OCI-M1 (cell line): ENCODE measurements around the gene KLRC3.
"Not testable (repeated sequence)": the region's sequence is repeated elsewhere in the genome, so short reads cannot be mapped to it uniquely, and the experiment has no call there.

Source experiments
- DNase-seq: peaks from one replicate; lab custom pipeline; 2025; lab: John Stamatoyannopoulos, UW

The KLRC3 gene

GRCh38 chr12:10420334-10420733 is at the start of gene KLRC3:
Gene KLRC3 (minus strand): TSS chr12:10420595. CDS start chr12:10420550, 45 bp downstream.
- DNase-seq = not testable (repeated sequence)

- DNase-seq = no peak
These were observed 49.3 kb upstream of the KLRC3 start for GRCh38 chr12:10469701-10470100.

- no peak for DNase-seq
These were observed 45.9 kb upstream of the KLRC3 start for GRCh38 chr12:10466311-10466710.

- no peak for DNase-seq
These were observed 37.4 kb upstream of the KLRC3 start for GRCh38 chr12:10457760-10458159.

GRCh38 chr12:10456856-10457255 is 36.5 kb upstream of the KLRC3 start:
- DNase-seq = no peak

GRCh38 chr12:10455766-10456165 is 35.4 kb upstream of the KLRC3 start:
- no peak for DNase-seq

- no peak for DNase-seq
These were observed 34.1 kb upstream of the KLRC3 start for GRCh38 chr12:10454531-10454930.

- no peak for DNase-seq
These were observed 32.8 kb upstream of the KLRC3 start, which contains the start of gene KLRC1 for GRCh38 chr12:10453156-10453555. Gene KLRC1 (minus strand): TSS chr12:10453377. CDS start chr12:10451156, 2,221 bp downstream.

GRCh38 chr12:10448236-10448635 is 27.8 kb upstream of the KLRC3 start:
- no peak for DNase-seq

GRCh38 chr12:10446052-10446451 is 25.7 kb upstream of the KLRC3 start:
- DNase-seq = peak; percentile 65

- not testable (repeated sequence) for DNase-seq
These were observed 20.7 kb upstream of the KLRC3 start for GRCh38 chr12:10441144-10441543.

- DNase-seq = not testable (repeated sequence)
These were observed 19.3 kb upstream of the KLRC3 start for GRCh38 chr12:10439608-10440274.

- not testable (repeated sequence) for DNase-seq
These were observed 17.2 kb upstream of the KLRC3 start for GRCh38 chr12:10437601-10438000.

GRCh38 chr12:10435816-10436215 is 15.4 kb upstream of the KLRC3 start, which contains the start of gene KLRC2:
Gene KLRC2 (minus strand): TSS chr12:10436010. CDS start chr12:10435986, 24 bp downstream.
- peak; percentile 89 for DNase-seq

- DNase-seq = not testable (repeated sequence)
These were observed 10.2 kb upstream of the KLRC3 start for GRCh38 chr12:10430623-10431022.

GRCh38 chr12:10425938-10426337 is 5.5 kb upstream of the KLRC3 start:
- not testable (repeated sequence) for DNase-seq

GRCh38 chr12:10424260-10424899 is 4.0 kb upstream of the KLRC3 start:
- DNase-seq = not testable (repeated sequence)

GRCh38 chr12:10422159-10422558 is 1.8 kb upstream of the KLRC3 start:
- DNase-seq = not testable (repeated sequence)

- peak; percentile 92 for DNase-seq
These were observed 11.0 kb downstream of the KLRC3 start, which contains the start of gene KLRC4 for GRCh38 chr12:10409392-10409791. Gene KLRC4 (minus strand): TSS chr12:10409757. CDS start chr12:10409575, 182 bp downstream.

GRCh38 chr12:10408842-10409241 is 11.6 kb downstream of the KLRC3 start:
- no peak for DNase-seq

- DNase-seq = peak; percentile 76
These were observed 13.7 kb downstream of the KLRC3 start for GRCh38 chr12:10406725-10407124.

- DNase-seq = no peak
These were observed 15.1 kb downstream of the KLRC3 start for GRCh38 chr12:10405294-10405693.

GRCh38 chr12:10404798-10405197 is 15.6 kb downstream of the KLRC3 start:
- no peak for DNase-seq
